K562 (cell line): ENCODE results near the gene SELL. TPM values are rescaled to one million over a fixed set of nuclear protein-coding genes. Genes with fewer than 3 reads are reported as not detected.
A peak's percentile ranks its signal among the peaks of the same experiment; 100 is the strongest.

Source experiments
- ATAC-seq: fragments of 200-7000 bp; cut with Tn5 transposase; 3 replicates; pipeline ENCODE4 v1.9.1; 2020; ENCODE audit warnings: moderate library complexity
- BruUV-seq: library from RNA; stranded (reverse); fragments of 400-500 nt; replicated peaks from 2 replicates; lab custom pipeline; 2021; lab: Mats Ljungman, UMichigan
- CTCF ChIA-PET: fragments of 300-600 bp; formaldehyde crosslinking; extraction: SDS; loops from one replicate; lab custom pipeline; 2021; ENCODE audit warnings: low intra/inter-chr PET ratio; lab: Yijun Ruan, JAX
- POLR2A ChIA-PET: fragments of 300-600, 350-650 bp; sonication (Branson Sonifier 250); formaldehyde crosslinking; extraction: SDS; loops from one replicate; lab custom pipeline; 2021; ENCODE audit warnings: antibody characterized with exemption, inconsistent platforms; lab: Yijun Ruan, JAX
- DNase-seq, 4 experiments: peaks; one replicate each; pipeline versions ENCODE4 v3.0.0 to v3.0.0-alpha.2; 2011 to 2018; ENCODE audit warnings: low spot score in 3 of 4, mixed read lengths in 3 of 4; ENCODE audit errors: extremely low read depth in 1 of 4
- FAIRE-seq: peaks from 2 replicates; lab custom pipeline; 2011; peaks lifted over from hg19 to GRCh38; lab: Jason Lieb, UNC
- H2AFZ ChIP-seq: 2 replicates; pipeline ENCODE4 v1.6.0; 2011; ENCODE audit warnings: low read depth, low read length, control low read depth, inconsistent platforms
- H3K27ac ChIP-seq: fragments of 200-600 bp; 3 replicates; pipeline ENCODE4 v1.8.0; 2011; ENCODE audit warnings: low read depth, mild to moderate bottlenecking, control low read depth, inconsistent platforms, low read length, moderate library complexity, mixed read lengths; ENCODE audit errors: extremely low read depth
- H3K27me3 ChIP-seq, 2 experiments: fragments of 300-600 bp in 1 of 2; 2 replicates in 1 of 2; 3 replicates in 1 of 2; pipeline versions ENCODE4 v1.6.0 to v1.8.0; 2011; ENCODE audit warnings: inconsistent platforms in 2 of 2, low read length in 2 of 2, mild to moderate bottlenecking in 1 of 2, mixed read lengths in 1 of 2, moderate library complexity in 1 of 2; ENCODE audit not compliant: control insufficient read depth in 2 of 2, insufficient read depth in 2 of 2
- H3K36me3 ChIP-seq: fragments of 300-600 bp; 3 replicates; pipeline ENCODE4 v1.8.0; 2011; ENCODE audit warnings: mild to moderate bottlenecking, low read length, inconsistent platforms; ENCODE audit not compliant: control insufficient read depth, insufficient read depth
- H3K4me1 ChIP-seq, 2 experiments: fragments of 200-600 bp in 1 of 2; replicated peaks in 1 of 2; 2 replicates in 1 of 2; 3 replicates in 1 of 2; pipeline versions ENCODE4 v1.5.1 to v1.8.0; 2011; ENCODE audit warnings: inconsistent platforms in 2 of 2, low read length in 2 of 2, mild to moderate bottlenecking in 1 of 2, mixed read lengths in 1 of 2, moderate library complexity in 1 of 2; ENCODE audit not compliant: control insufficient read depth in 2 of 2, insufficient read depth in 2 of 2
- H3K4me2 ChIP-seq: 2 replicates; pipeline ENCODE4 v1.6.1; 2011; ENCODE audit warnings: low read length, control low read depth, inconsistent platforms, mixed read lengths; ENCODE audit not compliant: insufficient read depth
- H3K4me3 ChIP-seq: fragments of 200-600 bp; sonication (generic), shearing (Covaris generic); 2 replicates; pipeline ENCODE4 v1.5.1; 2016; ENCODE audit warnings: control low read depth, inconsistent platforms
- H3K79me2 ChIP-seq: fragments of 200-600 bp; 3 replicates; pipeline ENCODE4 v1.8.0; 2011; ENCODE audit warnings: low read length, inconsistent platforms; ENCODE audit not compliant: control insufficient read depth, insufficient read depth
- H3K9ac ChIP-seq, 2 experiments: 2 replicates each; pipeline versions ENCODE4 v1.6.0 to v1.6.1; 2011; ENCODE audit warnings: low read depth in 2 of 2, low read length in 2 of 2, control low read depth in 1 of 2, inconsistent platforms in 1 of 2, mild to moderate bottlenecking in 1 of 2, mixed read lengths in 1 of 2; ENCODE audit not compliant: insufficient read depth in 1 of 2
- H3K9me1 ChIP-seq: one replicate; pipeline ENCODE4 v1.6.0; 2011; ENCODE audit warnings: inconsistent platforms, mild to moderate bottlenecking, low read length, moderate library complexity; ENCODE audit not compliant: control insufficient read depth, insufficient read depth
- H3K9me3 ChIP-seq: replicated peaks from 2 replicates; pipeline ENCODE4 v1.5.1; 2011; ENCODE audit warnings: low read depth, low read length, inconsistent platforms; ENCODE audit not compliant: control insufficient read depth, insufficient read depth
- H4K20me1 ChIP-seq: replicated peaks from 2 replicates; pipeline ENCODE4 v1.6.1; 2011; ENCODE audit warnings: low read length, inconsistent platforms, mixed read lengths; ENCODE audit not compliant: control insufficient read depth, insufficient read depth
- CUX1 ChIP-seq: fragments of 200-800 bp; sonication (Bioruptor generic); IDR thresholded peaks from 2 replicates; pipeline ENCODE4 v1.6.1; 2016; ENCODE audit warnings: missing genetic modification characterization, missing compliant biosample characterization
- FOXJ2 ChIP-seq: fragments of 200-800 bp; sonication (Bioruptor generic); IDR thresholded peaks from 2 replicates; pipeline ENCODE4 v1.6.1; 2016; ENCODE audit warnings: missing genetic modification characterization, missing compliant biosample characterization
- in situ Hi-C: fragments of 300-500 bp; cut with MboI; formaldehyde crosslinking; loops from 4 replicates; pipeline ENCODE4 v1.15.0; 2018; ENCODE audit warnings: inconsistent platforms, mixed read lengths
- intact Hi-C: fragments of 100-400 bp; cut with micrococcal nuclease; formaldehyde crosslinking; loops from 2 replicates; pipeline ENCODE4 v1.14.2; 2022
- polyA plus RNA-seq, 8 experiments: library from polyadenylated mRNA; depleted of rRNA in 4 of 8; stranded (reverse) in 5 of 8; unstranded in 3 of 8; fragments of >200 nt; fragmentation: Nextera tagmentation in 2 of 8; fragmentation: Illumina TruSeq in 1 of 8; extraction: Ambion mirVana in 2 of 8; extraction: Trizol in 1 of 8; gene quantifications; 2 replicates each; pipeline versions ENCODE4 v1.2.1 to v1.2.3, GENCODE V29; 2011 to 2014; ENCODE audit warnings: inconsistent platforms in 1 of 8, missing spikeins in 1 of 8
- total RNA-seq, 7 experiments: library from RNA; depleted of rRNA in 6 of 7; stranded (reverse); fragments of >200 nt in 6 of 7; fragmentation: Illumina TruSeq in 2 of 7; extraction: Trizol in 2 of 7; gene quantifications; 2 replicates each; pipeline versions ENCODE4 v1.2.1 to v1.2.3, GENCODE V29; 2011 to 2021; ENCODE audit warnings: low replicate concordance in 1 of 7

The SELL gene
- total and polyA plus RNA-seq, 9 of the 15 experiments (the other 6 are each of a cell fraction or from before 2014, with no cell fraction given): 0.51 TPM; not detected in 8

- no peak for DNase-seq
- Histone ChIP-seq H3K9ac (no peak overlapping the region), H3K4me3 (no peak overlapping the region), H3K9me3 (no peaks in the 10 kb centered on the region), H3K9me1 (no peaks in the 10 kb centered on the region), H3K36me3 (no peaks in the 10 kb centered on the region), H4K20me1 (no peaks in the 10 kb centered on the region), H2AFZ (no peak overlapping the region), H3K27me3 (peaks cover 2 to 4% of the 10 kb centered on the region in 2 experiments; a peak in 3 of 5 replicates), H3K4me1 (no peaks in the 10 kb centered on the region), H3K27ac (no peak overlapping the region), H3K4me2 (no peak overlapping the region), H3K79me2 (no peaks in the 10 kb centered on the region)
- no peak for ATAC-seq
- CTCF ChIA-PET: no interaction called here
- intact Hi-C loops (no loop called here), in situ Hi-C loops (no loop called here)
- FAIRE-seq: no peak
- TF ChIP-seq FOXJ2 (0 out of 2 replicates have a peak, but pooled peaks have one; percentile 32), CUX1 (no peak)
- POLR2A ChIA-PET: interaction anchor here (1.0 kb wide), 1 partner anchor 18 kb away, joined by 3 read pairs; no protein-coding TSS in a partner anchor
- no TSS peak for BruUV-seq
These were observed 11.4 kb upstream of the SELL start for GRCh38 chr1:169722779-169723178.
